Keratinocyte (primary cell): ENCODE measurements around the gene APLF. TPM values are rescaled to one million over a fixed set of nuclear protein-coding genes. Genes with fewer than 3 reads are reported as not detected.

ENCODE experiments used
- DNase-seq: peaks from one replicate; pipeline ENCODE4 v3.0.0-alpha.2; 2011; ENCODE audit warnings: low read depth, missing footprints, low spot score
- FAIRE-seq: peaks from 2 replicates; lab custom pipeline; 2011; peaks lifted over from hg19 to GRCh38; lab: Jason Lieb, UNC
- H2AFZ ChIP-seq: 2 replicates; pipeline ENCODE4 v1.6.0; 2012; ENCODE audit warnings: low read length, control low read depth, inconsistent platforms; ENCODE audit not compliant: control insufficient read depth
- H3K27ac ChIP-seq: 2 replicates; pipeline ENCODE4 v1.5.1; 2011; ENCODE audit warnings: low read length; ENCODE audit not compliant: control insufficient read depth, insufficient read depth
- H3K27me3 ChIP-seq: 3 replicates; pipeline ENCODE4 v1.6.0; 2011; ENCODE audit warnings: low read length; ENCODE audit not compliant: control insufficient read depth, insufficient read depth; ENCODE audit errors: extremely low read depth
- H3K36me3 ChIP-seq, 2 experiments: 2 replicates in 1 of 2; 3 replicates in 1 of 2; pipeline ENCODE4 v1.5.1; 2011; ENCODE audit warnings: low read length in 2 of 2, mild to moderate bottlenecking in 1 of 2; ENCODE audit not compliant: control insufficient read depth in 2 of 2, insufficient read depth in 2 of 2; ENCODE audit errors: extremely low read depth in 1 of 2
- H3K4me1 ChIP-seq: 3 replicates; pipeline ENCODE4 v1.5.1; 2011; ENCODE audit warnings: low read length; ENCODE audit not compliant: control insufficient read depth, insufficient read depth; ENCODE audit errors: extremely low read depth
- H3K4me2 ChIP-seq: 3 replicates; pipeline ENCODE4 v1.6.0; 2011; ENCODE audit warnings: low read depth, low read length; ENCODE audit not compliant: control insufficient read depth, insufficient read depth; ENCODE audit errors: extremely low read depth
- H3K4me3 ChIP-seq, 3 experiments: fragments of 200-600 bp in 1 of 3; sonication (generic) in 1 of 3; 2 replicates in 2 of 3; 3 replicates in 1 of 3; pipeline ENCODE4 v1.5.1; 2011 to 2016; ENCODE audit warnings: low read length in 3 of 3, mild to moderate bottlenecking in 3 of 3, control low read depth in 2 of 3, inconsistent platforms in 1 of 3, low read depth in 1 of 3, mixed read lengths in 1 of 3, mixed run types in 1 of 3, moderate library complexity in 1 of 3; ENCODE audit not compliant: control insufficient read depth in 2 of 3, insufficient read depth in 2 of 3; ENCODE audit errors: extremely low read depth in 1 of 3
- H3K79me2 ChIP-seq: 2 replicates; pipeline ENCODE4 v1.6.0; 2012; ENCODE audit warnings: low read length; ENCODE audit not compliant: control insufficient read depth, insufficient read depth
- H3K9ac ChIP-seq: 3 replicates; pipeline ENCODE4 v1.6.0; 2011; ENCODE audit warnings: low read length; ENCODE audit not compliant: control insufficient read depth, insufficient read depth; ENCODE audit errors: extremely low read depth
- H3K9me1 ChIP-seq: 3 replicates; pipeline ENCODE4 v1.6.0; 2011; ENCODE audit warnings: low read length; ENCODE audit not compliant: control insufficient read depth, insufficient read depth; ENCODE audit errors: extremely low read depth
- H3K9me3 ChIP-seq: 2 replicates; pipeline ENCODE4 v1.5.1; 2012; ENCODE audit warnings: low read depth, low read length; ENCODE audit not compliant: control insufficient read depth
- H4K20me1 ChIP-seq: 3 replicates; pipeline ENCODE4 v1.6.0; 2011; ENCODE audit warnings: low read length; ENCODE audit not compliant: control insufficient read depth, insufficient read depth; ENCODE audit errors: extremely low read depth
- CTCF ChIP-seq, 3 experiments: IDR thresholded peaks in 1 of 3; conservative IDR thresholded peaks in 1 of 3; optimal IDR thresholded peaks in 1 of 3; 2 replicates in 2 of 3; 3 replicates in 1 of 3; pipeline versions ENCODE3 to v1.5.1; 2011; ENCODE audit warnings: low read length in 3 of 3, mild to moderate bottlenecking in 3 of 3, moderate library complexity in 2 of 3, control low read depth in 1 of 3, inconsistent platforms in 1 of 3; ENCODE audit not compliant: insufficient read depth in 2 of 3; ENCODE audit errors: extremely low read depth in 1 of 3
- EZH2 ChIP-seq: IDR thresholded peaks from one replicate; pipeline ENCODE4 v1.6.1; 2012; ENCODE audit warnings: inconsistent platforms, mild to moderate bottlenecking, low read length, moderate library complexity
- dilution Hi-C: fragments of 300-500 bp; cut with MboI; formaldehyde crosslinking; loops from one replicate; pipeline ENCODE4 v1.7.0; 2020; ENCODE audit warnings: low sequenced_read_pairs; ENCODE audit not compliant: extremely low pct_ligation_motif_present
- polyA plus RNA-seq, 5 experiments: library from polyadenylated mRNA; depleted of rRNA in 3 of 5; stranded (reverse) in 3 of 5; stranded (forward) in 1 of 5; unstranded in 1 of 5; fragments of >200 nt; gene quantifications; 1 replicate in 1 of 5; 2 replicates in 3 of 5; 3 replicates in 1 of 5; pipeline versions ENCODE4 v1.2.1 to v1.2.3, GENCODE V29; 2011 to 2012; ENCODE audit warnings: missing spikeins in 2 of 5, low read depth in 1 of 5, low replicate concordance in 1 of 5

Gene APLF
- polyA plus RNA-seq, 1 donor (not counting 4 experiments of a cell fraction or from before 2014, with no cell fraction given) = 3.0 TPM

- Histone ChIP-seq H2AFZ (no peak overlapping the region), H3K9ac (no peak overlapping the region), H3K27ac (no peak overlapping the region), H3K36me3 (no peaks in the 10 kb centered on the region), H3K4me1 (no peaks in the 10 kb centered on the region), H3K4me3 (no peak overlapping the region), H4K20me1 (no peaks in the 10 kb centered on the region), H3K9me1 (no peaks in the 10 kb centered on the region), H3K9me3 (no peaks in the 10 kb centered on the region), H3K79me2 (no peaks in the 10 kb centered on the region), H3K4me2 (no peak overlapping the region), H3K27me3 (peaks cover 6% of the 10 kb centered on the region)
- dilution Hi-C loops = no loop called here
- no peak for DNase-seq
- TF ChIP-seq CTCF (optimal IDR thresholded peaks at IDR 0.05 in 1 of 3, IDR thresholded peaks at IDR 0.05 in 1 of 3, conservative IDR thresholded peaks at IDR 0.05 in 1 of 3; ENCODE audit: extremely low read depth in 1 of 3, insufficient read depth in 2 of 3, low read length in 3 of 3) (no peak), EZH2 (no peak)
- FAIRE-seq = no peak
These were observed 41.9 kb upstream of the APLF start for GRCh38 chr2:68425503-68425902.

- H3K27ac ChIP-seq = no peak overlapping the region
- no peaks in the 10 kb centered on the region for H3K36me3 ChIP-seq
These were observed 40.9 kb upstream of the APLF start for GRCh38 chr2:68426446-68426845.

More at GRCh38 chr2:68426446-68426845, 40.9 kb upstream of the APLF start:
- peaks cover 6% of the 10 kb centered on the region for H3K27me3 ChIP-seq
- H3K9me3 ChIP-seq = no peaks in the 10 kb centered on the region
- no peak overlapping the region for H3K4me3 ChIP-seq
- no peaks in the 10 kb centered on the region for H3K79me2 ChIP-seq
- no peaks in the 10 kb centered on the region for H4K20me1 ChIP-seq
- DNase-seq (no peak), FAIRE-seq (no peak)
- H3K4me1 ChIP-seq = no peaks in the 10 kb centered on the region
- TF ChIP-seq CTCF (optimal IDR thresholded peaks at IDR 0.05 in 1 of 3, IDR thresholded peaks at IDR 0.05 in 1 of 3, conservative IDR thresholded peaks at IDR 0.05 in 1 of 3; ENCODE audit: extremely low read depth in 1 of 3, insufficient read depth in 2 of 3, low read length in 3 of 3) = no peak
- TF ChIP-seq EZH2 = no peak
- dilution Hi-C loops = no loop called here
- no peaks in the 10 kb centered on the region for H3K9me1 ChIP-seq
- no peak overlapping the region for H3K4me2 ChIP-seq
- H3K9ac ChIP-seq = no peak overlapping the region
- H2AFZ ChIP-seq = no peak overlapping the region
